HL-60 (cell line): ENCODE measurements around the gene FAM83B.
"Not testable (repeated sequence)": the region's sequence is repeated elsewhere in the genome, so short reads cannot be mapped to it uniquely, and the experiment has no call there.

ENCODE experiments used
- DNase-seq, 2 experiments: peaks; one replicate each; pipeline ENCODE4 v3.0.0-alpha.2; 2010 to 2020; ENCODE audit warnings: low read depth in 1 of 2, low spot score in 1 of 2
- H3K27ac ChIP-seq: fragments of 250-450 bp; sonication (Bioruptor Pico); replicated peaks from 2 replicates; pipeline ENCODE4 v1.5.1; 2020; ENCODE audit warnings: mild to moderate bottlenecking, moderate library complexity
- H3K27me3 ChIP-seq: fragments of 250-450 bp; sonication (Bioruptor Pico); 2 replicates; pipeline ENCODE4 v1.5.1; 2021; ENCODE audit warnings: mild to moderate bottlenecking, moderate library complexity; ENCODE audit not compliant: insufficient read depth, poor library complexity, severe bottlenecking
- H3K4me3 ChIP-seq: replicated peaks from 2 replicates; pipeline ENCODE4 v1.5.1; 2011; ENCODE audit warnings: mild to moderate bottlenecking, control low read depth, low read length; ENCODE audit not compliant: insufficient read depth
- GABPA ChIP-seq: IDR thresholded peaks from 2 replicates; pipeline ENCODE4 v1.6.1; 2012; ENCODE audit warnings: low read depth
- POLR2AphosphoS5 ChIP-seq: IDR thresholded peaks from 2 replicates; pipeline ENCODE4 v1.6.1; 2012; ENCODE audit warnings: low read depth
- SPI1 ChIP-seq: IDR thresholded peaks from 2 replicates; pipeline ENCODE4 v1.6.1; 2012; ENCODE audit warnings: low read depth, mild to moderate bottlenecking, borderline replicate concordance
- TF ChIP-seq, protein P1 (sequence below): IDR thresholded peaks from one replicate; pipeline ENCODE4 v1.5.1; 2011; ENCODE audit warnings: low read length, control low read depth, inconsistent platforms; ENCODE audit not compliant: insufficient read depth
- TF ChIP-seq, protein P2 (sequence below): IDR thresholded peaks from 2 replicates; pipeline ENCODE4 v1.6.1; 2012; ENCODE audit warnings: low read depth; ENCODE audit not compliant: insufficient replicate concordance

FAM83B gene

DNA sequence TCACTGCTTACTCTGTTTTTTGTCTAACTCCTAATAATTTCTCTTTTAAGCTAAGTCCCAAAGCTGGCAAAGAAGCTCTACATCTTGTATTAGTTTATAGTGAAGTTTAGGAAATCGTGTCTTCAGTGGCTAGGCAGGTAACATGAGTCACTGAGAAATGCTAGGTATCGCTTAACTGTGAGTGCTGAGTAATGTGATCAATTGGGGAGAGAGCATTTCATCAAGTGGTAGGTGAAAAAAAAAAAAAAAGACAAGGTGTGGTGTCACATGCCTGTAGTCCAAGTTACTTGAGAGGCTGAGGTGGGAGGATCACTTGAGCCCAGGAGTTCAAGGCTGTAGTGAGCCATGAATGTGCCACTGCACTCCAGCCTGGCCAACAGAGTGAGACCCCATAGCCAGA lies 125.3 kb downstream of the FAM83B start:
- Histone ChIP-seq H3K27ac (no peak overlapping the region), H3K4me3 (no peak overlapping the region), H3K27me3 (no peaks in the 10 kb centered on the region)
- no peak for TF ChIP-seq GABPA
- TF ChIP-seq POLR2AphosphoS5, result no peak
- TF ChIP-seq, protein P1, sequence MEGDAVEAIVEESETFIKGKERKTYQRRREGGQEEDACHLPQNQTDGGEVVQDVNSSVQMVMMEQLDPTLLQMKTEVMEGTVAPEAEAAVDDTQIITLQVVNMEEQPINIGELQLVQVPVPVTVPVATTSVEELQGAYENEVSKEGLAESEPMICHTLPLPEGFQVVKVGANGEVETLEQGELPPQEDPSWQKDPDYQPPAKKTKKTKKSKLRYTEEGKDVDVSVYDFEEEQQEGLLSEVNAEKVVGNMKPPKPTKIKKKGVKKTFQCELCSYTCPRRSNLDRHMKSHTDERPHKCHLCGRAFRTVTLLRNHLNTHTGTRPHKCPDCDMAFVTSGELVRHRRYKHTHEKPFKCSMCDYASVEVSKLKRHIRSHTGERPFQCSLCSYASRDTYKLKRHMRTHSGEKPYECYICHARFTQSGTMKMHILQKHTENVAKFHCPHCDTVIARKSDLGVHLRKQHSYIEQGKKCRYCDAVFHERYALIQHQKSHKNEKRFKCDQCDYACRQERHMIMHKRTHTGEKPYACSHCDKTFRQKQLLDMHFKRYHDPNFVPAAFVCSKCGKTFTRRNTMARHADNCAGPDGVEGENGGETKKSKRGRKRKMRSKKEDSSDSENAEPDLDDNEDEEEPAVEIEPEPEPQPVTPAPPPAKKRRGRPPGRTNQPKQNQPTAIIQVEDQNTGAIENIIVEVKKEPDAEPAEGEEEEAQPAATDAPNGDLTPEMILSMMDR, result no peak
- no peak for TF ChIP-seq SPI1
- TF ChIP-seq, protein P2, sequence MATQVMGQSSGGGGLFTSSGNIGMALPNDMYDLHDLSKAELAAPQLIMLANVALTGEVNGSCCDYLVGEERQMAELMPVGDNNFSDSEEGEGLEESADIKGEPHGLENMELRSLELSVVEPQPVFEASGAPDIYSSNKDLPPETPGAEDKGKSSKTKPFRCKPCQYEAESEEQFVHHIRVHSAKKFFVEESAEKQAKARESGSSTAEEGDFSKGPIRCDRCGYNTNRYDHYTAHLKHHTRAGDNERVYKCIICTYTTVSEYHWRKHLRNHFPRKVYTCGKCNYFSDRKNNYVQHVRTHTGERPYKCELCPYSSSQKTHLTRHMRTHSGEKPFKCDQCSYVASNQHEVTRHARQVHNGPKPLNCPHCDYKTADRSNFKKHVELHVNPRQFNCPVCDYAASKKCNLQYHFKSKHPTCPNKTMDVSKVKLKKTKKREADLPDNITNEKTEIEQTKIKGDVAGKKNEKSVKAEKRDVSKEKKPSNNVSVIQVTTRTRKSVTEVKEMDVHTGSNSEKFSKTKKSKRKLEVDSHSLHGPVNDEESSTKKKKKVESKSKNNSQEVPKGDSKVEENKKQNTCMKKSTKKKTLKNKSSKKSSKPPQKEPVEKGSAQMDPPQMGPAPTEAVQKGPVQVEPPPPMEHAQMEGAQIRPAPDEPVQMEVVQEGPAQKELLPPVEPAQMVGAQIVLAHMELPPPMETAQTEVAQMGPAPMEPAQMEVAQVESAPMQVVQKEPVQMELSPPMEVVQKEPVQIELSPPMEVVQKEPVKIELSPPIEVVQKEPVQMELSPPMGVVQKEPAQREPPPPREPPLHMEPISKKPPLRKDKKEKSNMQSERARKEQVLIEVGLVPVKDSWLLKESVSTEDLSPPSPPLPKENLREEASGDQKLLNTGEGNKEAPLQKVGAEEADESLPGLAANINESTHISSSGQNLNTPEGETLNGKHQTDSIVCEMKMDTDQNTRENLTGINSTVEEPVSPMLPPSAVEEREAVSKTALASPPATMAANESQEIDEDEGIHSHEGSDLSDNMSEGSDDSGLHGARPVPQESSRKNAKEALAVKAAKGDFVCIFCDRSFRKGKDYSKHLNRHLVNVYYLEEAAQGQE, result no peak
- no peak for DNase-seq

DNA sequence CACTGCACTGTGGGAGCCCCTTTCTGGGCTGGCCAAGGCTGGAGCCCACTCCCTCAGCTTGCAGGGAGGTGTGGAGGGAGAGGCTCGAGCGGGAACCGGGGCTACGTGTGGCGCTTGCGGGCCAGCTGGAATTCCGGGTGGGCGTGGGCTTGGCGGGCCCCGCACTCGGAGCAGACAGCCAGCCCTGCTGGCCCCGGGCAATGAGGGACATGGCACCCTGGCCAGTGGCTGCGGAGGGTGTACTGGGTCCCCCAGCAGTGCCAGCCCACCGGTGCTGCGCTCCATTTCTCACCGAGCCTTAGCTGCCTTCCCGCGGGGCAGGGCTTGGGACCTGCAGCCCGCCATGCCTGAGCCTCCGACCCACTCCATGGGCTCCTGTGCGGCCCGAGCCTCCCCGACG lies 132.6 kb downstream of the FAM83B start:
- not testable (repeated sequence) for H3K27ac ChIP-seq, H3K27me3 ChIP-seq, H3K4me3 ChIP-seq, DNase-seq

DNA sequence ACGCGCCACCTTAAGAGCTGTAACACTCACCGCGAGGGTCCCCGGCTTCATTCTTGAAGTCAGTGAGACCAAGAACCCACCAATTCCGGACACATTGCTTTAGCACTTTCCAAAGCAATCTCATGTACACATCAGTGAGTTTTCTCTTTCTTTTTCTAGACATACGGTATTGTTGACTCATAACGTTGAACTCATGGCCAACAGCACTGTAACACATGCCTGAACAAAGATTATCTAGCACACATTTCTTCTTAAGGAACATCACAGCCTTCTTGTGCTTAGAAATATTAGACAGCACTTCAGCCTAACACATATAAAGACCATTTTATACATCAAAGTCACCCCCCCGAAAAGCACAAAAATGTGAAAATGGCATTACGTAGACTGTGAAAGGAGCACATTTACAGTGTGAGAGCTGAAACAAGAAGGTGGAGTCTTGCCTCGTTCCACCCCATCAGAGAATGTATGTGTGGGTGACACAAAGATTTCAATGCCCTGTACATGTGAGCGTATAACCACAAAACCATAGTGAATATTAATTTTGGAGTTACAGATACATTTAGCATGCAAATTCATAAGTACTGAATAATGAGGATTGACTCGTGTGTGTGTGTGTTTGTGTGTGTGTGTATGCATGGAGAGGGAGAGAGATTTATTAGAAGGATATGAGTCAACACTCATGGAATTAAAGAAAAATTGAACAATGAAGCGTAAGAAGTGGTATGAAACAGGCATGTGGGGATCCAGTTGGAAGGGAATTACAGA lies 134.1 kb downstream of the FAM83B start:
- no peak for DNase-seq
- no peak for TF ChIP-seq SPI1
- Histone ChIP-seq H3K27ac (no peak overlapping the region), H3K4me3 (no peak overlapping the region), H3K27me3 (no peaks in the 10 kb centered on the region)

DNA sequence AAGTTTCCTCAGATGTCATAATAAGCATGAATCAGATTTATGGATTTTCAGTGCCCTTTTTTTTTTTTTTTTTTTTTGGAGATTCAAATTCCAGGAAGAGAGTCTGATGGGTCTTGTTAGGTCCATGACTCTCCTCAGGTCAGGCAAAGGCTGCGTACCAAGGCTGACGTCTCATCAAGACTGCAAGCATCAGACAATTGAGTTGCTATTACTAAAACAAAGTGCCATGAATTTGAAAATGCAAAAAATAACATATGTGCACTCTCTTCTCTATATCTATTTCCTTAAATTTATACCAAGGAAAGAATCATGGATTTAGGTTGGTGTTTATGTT lies 134.7 kb downstream of the FAM83B start:
- no peaks in the 10 kb centered on the region for H3K27me3 ChIP-seq
- TF ChIP-seq, protein P1, result no peak
- TF ChIP-seq POLR2AphosphoS5, result no peak
- TF ChIP-seq SPI1, result no peak
- TF ChIP-seq GABPA, result no peak
- TF ChIP-seq, protein P2, result no peak
- no peak overlapping the region for H3K27ac ChIP-seq
- H3K4me3 ChIP-seq, result no peak overlapping the region
- DNase-seq, result no peak

DNA sequence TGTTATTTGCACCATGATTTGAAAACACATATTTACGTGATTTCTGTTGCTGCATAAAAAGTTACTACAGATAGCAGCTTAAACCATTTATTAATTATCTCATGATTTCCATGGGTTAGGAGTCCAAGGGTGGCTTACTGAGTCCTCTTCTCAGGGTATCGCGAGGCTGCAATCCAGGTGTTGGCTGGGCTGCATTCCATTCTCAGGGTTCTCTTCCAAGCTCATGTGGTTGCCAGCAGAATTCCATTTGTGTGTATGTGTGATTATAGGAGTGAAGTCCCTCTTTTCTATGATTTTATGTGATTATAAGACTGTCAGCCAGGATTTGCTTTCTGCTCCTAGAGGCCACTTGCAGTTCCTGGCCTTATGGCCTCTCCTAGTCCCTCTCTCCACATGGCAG lies 135.1 kb downstream of the FAM83B start:
- no peak for TF ChIP-seq POLR2AphosphoS5
- TF ChIP-seq, protein P1, result no peak
- no peak for DNase-seq
- H3K27ac ChIP-seq, result no peak overlapping the region
- no peak overlapping the region for H3K4me3 ChIP-seq
- H3K27me3 ChIP-seq, result no peaks in the 10 kb centered on the region
